ENCODE data around the gene GPATCH2L.

DNA sequence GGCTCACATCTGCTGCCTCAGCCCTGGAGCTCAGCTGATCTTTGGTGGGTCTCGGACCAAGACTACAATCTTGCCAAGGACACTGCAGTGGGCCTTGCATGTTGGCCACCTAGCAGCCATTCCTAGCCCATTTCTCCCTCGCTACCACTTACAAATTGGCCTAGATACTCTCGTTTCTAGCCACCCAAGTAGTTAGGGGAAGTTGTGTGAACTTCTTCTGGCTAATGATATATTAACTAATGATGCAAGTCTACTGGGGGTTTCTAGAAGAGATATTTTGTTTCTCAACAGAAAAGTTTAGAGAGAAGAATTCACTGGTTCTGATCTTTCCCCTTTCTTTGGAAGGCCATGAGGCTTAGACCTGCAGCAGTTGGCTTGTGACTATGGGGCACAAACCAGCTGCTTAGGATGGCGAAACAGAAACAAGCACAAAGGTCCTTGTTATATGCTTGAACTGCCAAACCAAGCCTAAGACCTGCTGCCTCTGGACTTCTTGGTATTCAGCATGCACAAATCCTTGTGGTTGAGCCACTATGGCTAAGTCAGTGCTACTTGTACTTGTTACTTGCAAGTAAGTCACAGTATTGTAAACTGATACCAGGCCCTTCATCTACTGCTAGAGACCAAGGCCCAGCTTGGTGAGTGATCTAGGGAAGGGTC lies 30.5 kb upstream of the GPATCH2L start:
- TF ChIP-seq EZH2 (IDR thresholded peaks at IDR 0.05; ENCODE audit: insufficient read depth, poor library complexity, severe bottlenecking) (no peak), EZH2phosphoT487 (IDR thresholded peaks at IDR 0.05; ENCODE audit: insufficient read depth, low read depth) (no peak)

Data from GM23248 (cell line).